Left hindlimb (tissue), 1 donor: ENCODE results near the gene RBM47.

ENCODE experiments used
- DNase-seq: peaks from one replicate; pipeline ENCODE4 v3.0.0-alpha.2; 2018

The RBM47 gene

DNA sequence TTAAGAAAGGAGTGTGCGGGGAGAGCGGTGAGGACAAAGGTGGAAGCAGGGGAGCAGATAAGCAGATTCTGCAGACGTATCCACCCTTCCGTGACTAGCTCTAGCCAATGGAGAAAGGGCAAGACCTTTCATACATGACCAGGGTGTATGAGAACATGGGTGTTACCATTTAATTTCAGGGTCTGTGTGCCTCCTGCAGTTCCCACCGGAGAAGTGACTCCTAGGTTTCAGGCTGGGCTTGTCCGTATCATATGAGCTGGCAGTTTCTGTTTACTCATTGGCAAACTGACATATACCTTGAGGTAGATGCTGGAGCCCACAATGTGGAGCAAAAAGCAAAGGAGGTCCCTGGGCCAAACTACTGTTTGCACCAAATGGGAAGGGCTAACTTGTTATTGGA, 6.8 kb downstream of the RBM47 start:
- DNase-seq = no peak

GRCh38 chr4:40621592-40622512, 7.8 kb downstream of the RBM47 start:
- peak; percentile 55 for DNase-seq

GRCh38 chr4:40621229-40621591, 8.5 kb downstream of the RBM47 start:
- no peak for DNase-seq

GRCh38 chr4:40619600-40619999, 10.1 kb downstream of the RBM47 start:
- no peak for DNase-seq

GRCh38 chr4:40617872-40618271, 11.8 kb downstream of the RBM47 start:
- DNase-seq = no peak

DNA sequence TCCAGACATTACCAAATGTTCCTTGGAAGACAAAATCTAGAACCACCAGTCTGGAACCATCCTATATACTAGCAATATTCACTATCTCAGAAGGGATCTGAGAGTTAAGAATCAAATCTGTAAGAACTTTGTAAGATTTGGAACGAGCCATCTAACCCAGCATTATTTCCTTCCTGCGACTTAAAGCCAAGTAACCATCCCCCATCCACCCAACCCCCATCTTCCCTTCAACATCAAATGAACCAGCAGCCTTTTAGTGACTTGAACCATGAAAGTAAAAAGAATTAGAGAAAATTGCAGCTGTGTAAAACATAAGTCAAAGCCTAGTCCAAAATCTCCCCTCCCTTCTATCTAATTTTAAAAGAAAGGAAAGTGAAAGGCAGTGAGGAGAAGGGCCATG, 15.6 kb downstream of the RBM47 start:
- no peak for DNase-seq

DNA sequence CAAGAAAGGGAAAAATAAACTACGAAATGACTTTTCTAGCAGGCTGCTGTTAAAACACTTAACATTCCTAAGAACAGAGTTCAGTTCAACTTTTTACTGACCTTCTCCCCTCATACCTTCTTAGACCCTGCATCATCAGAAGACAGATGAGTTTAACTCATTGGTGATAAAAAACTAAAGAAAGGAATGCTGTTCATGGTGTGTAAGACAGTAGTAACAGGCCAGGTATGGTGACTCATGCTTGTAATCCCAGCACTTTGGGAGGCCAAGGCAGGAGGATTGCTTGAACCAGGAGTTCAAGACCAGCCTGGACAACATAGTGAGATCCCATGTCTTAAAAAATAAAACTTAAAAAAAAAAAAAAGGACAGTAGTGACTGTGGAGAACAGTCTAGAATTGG, 16.2 kb downstream of the RBM47 start:
- DNase-seq = no peak

- no peak for DNase-seq
These were observed 16.8 kb downstream of the RBM47 start for GRCh38 chr4:40612831-40613230.

DNA sequence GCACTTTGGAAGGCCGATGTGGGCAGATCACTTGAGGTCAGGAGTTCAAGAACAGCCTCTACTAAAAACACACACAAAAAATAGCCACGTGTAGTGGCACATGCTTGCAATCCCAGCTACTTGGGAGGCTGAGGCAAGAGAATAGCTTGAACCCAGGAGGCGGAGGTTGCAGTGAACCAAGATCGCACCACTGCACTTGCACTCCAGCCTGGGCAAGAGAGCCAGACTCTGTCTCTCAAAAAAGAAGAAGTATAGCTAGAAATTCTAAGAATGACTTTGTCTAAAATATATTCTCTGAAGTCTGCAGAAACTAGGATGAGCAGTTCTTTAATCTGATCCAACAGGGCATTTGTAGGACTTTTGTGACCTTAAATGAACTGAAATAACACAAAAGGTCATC, 17.4 kb downstream of the RBM47 start:
- no peak for DNase-seq

GRCh38 chr4:40608628-40609027, 21.0 kb downstream of the RBM47 start:
- no peak for DNase-seq

DNA sequence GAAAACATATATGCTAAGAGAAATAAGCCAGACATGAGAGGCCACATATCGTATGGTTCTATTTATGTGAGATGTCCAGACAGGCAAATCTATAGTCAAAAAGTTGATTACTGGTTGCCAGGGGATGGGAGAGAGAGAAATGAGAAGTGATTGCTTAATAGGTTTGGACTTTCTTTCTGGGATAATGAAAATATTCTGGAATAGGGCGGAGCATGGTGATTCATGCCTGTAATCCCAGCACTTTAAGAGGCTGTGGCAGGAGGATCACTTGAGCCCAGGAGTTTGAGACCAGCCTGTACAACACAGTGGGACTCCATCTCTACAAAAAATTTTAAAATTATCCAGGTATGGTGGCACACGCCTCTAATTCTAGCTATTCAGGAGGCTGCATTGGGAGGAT, 22.4 kb downstream of the RBM47 start:
- DNase-seq = no peak

GRCh38 chr4:40606239-40606767, 23.4 kb downstream of the RBM47 start:
- no peak for DNase-seq

DNA sequence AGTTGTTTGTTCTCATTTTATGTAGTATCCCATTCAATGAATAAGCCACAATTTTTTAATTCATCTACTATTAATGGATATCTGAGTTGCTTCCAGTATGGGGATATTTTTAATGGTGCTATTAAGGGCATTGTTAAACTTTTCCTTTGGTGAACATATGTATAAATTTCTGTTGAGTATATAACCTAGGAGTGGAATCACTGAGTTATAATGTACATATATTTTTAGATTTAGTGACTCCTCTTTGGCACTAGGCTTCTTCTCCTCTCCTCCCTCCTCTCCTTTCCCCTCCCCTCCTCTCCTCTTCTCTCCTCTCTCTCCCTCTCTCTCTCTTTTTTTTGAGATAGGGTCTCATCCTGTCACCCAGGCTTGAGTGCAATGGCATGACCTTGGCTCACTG, 26.4 kb downstream of the RBM47 start:
- DNase-seq = no peak

GRCh38 chr4:40601641-40602040, 28.0 kb downstream of the RBM47 start:
- no peak for DNase-seq

GRCh38 chr4:40600850-40601249, 28.8 kb downstream of the RBM47 start:
- no peak for DNase-seq

DNA sequence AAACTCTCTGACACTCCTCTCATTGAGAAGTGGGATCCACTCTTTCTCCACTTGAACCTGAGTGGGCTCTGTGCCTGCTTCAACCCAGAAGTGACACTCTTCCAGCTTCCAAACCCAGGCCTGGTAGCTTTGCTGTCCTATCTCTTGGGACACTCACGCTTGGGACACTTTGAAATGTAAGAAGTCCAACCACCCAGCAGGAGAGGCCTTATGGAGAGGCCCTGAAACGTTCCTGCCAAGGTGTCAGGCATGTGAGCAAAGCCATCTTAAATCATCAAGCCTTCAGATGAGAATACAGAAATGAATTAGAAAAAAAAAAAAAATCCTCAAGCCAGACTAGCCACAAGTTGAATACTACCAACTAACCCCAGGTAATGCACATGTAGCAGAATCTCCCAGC, 30.2 kb downstream of the RBM47 start:
- no peak for DNase-seq

DNA sequence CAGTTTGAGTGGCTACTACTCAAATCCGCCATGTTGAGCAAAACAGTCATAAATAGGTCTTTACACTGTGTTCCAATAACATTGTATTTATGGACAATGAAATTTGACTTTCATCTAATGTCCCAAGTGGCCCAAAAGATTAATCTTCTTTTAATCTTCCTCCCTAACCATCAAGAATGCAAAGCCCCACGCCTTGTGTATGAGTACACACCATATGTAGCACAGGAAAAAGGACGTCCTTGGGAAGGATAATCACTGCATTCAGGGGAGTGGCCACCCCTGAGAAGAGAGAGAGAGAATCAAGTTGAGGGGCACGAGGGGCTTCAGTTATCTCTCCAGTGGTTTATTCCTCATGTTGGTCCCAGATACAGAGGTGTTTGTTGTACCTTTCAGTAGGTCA, 33.1 kb downstream of the RBM47 start:
- no peak for DNase-seq

- no peak for DNase-seq
These were observed 33.7 kb downstream of the RBM47 start for GRCh38 chr4:40595981-40596380.

- no peak for DNase-seq
These were observed 35.1 kb downstream of the RBM47 start for GRCh38 chr4:40594261-40595178.

GRCh38 chr4:40592034-40592433, 37.6 kb downstream of the RBM47 start:
- DNase-seq = no peak

DNA sequence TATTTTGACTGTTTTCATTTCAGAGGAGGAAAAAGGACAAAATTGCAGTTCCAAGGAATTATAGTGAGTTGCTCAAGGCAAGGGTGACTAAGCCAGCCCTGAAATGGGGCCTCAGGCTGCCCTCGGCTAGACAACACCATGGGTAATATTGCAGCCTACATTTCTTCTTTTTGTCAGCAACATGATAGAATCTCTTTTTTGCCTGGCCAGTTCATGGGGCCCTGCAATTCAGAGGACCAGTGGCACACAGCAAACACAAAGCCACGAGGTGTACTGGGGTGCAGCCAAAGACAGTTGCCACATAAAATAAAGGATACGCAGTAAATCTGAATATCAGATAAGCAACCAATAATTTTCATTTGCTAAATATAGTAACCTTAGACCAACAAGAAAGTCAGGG, 41.8 kb downstream of the RBM47 start:
- no peak for DNase-seq

GRCh38 chr4:40587351-40587750, 42.3 kb downstream of the RBM47 start:
- DNase-seq = no peak

DNA sequence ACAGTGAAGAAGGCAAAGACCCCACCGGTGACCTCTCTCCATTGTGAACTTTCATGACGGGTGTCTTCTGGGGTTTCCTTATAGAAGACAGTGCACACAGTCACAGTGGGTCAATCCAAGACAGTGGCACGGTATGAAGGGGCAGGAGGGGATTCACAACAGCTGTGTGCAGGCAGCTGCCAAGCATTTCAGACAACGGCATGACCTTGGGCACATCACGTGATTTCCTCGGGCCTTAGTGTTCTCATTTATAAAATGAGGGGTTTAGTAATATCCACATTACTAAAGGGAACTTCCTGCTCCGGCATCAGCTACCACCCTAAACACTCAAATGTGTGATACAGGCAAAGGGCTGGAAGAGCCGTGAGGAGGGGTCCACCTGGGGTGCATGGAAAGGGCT, 42.9 kb downstream of the RBM47 start:
- DNase-seq = no peak

- no peak for DNase-seq
These were observed 43.6 kb downstream of the RBM47 start for GRCh38 chr4:40586034-40586433.
